H9 (cell line): ENCODE results near the gene SLC46A3. TPM values are rescaled to one million over a fixed set of nuclear protein-coding genes. Genes with fewer than 3 reads are reported as not detected.

Experiments used
- DNase-seq: peaks from one replicate; pipeline ENCODE4 v3.0.0-alpha.2; 2017
- H2AFZ ChIP-seq: one replicate; pipeline ENCODE4 v1.6.1; 2013; ENCODE audit warnings: mild to moderate bottlenecking, low read length, control low read depth, moderate library complexity
- H2AK5ac ChIP-seq: 2 replicates; pipeline ENCODE4 v1.6.1; 2013; ENCODE audit warnings: low read length, control low read depth, mixed read lengths; ENCODE audit not compliant: insufficient read length
- H2BK120ac ChIP-seq: one replicate; pipeline ENCODE4 v1.6.1; 2013; ENCODE audit warnings: low read depth, mild to moderate bottlenecking, low read length, control low read depth, inconsistent platforms; ENCODE audit not compliant: poor library complexity, severe bottlenecking
- H2BK12ac ChIP-seq: 2 replicates; pipeline ENCODE4 v1.6.1; 2013; ENCODE audit warnings: low read length, control low read depth, mixed read lengths, low read depth; ENCODE audit not compliant: insufficient read length
- H2BK15ac ChIP-seq: 2 replicates; pipeline ENCODE4 v1.6.1; 2013; ENCODE audit warnings: low read depth, low read length, control low read depth
- H2BK20ac ChIP-seq: one replicate; pipeline ENCODE4 v1.6.1; 2013; ENCODE audit warnings: low read depth, mild to moderate bottlenecking, low read length, control low read depth, inconsistent platforms; ENCODE audit not compliant: poor library complexity, severe bottlenecking
- H2BK5ac ChIP-seq: 2 replicates; pipeline ENCODE4 v1.6.1; 2013; ENCODE audit warnings: low read length, control low read depth, mixed read lengths; ENCODE audit not compliant: insufficient read length
- H3K14ac ChIP-seq: 2 replicates; pipeline ENCODE4 v1.6.1; 2013; ENCODE audit warnings: low read length, control low read depth; ENCODE audit not compliant: insufficient read depth
- H3K18ac ChIP-seq: 2 replicates; pipeline ENCODE4 v1.6.1; 2013; ENCODE audit warnings: low read depth, mild to moderate bottlenecking, mixed read lengths, low read length, control low read depth; ENCODE audit not compliant: insufficient read length
- H3K23ac ChIP-seq: 2 replicates; pipeline ENCODE4 v1.6.1; 2013; ENCODE audit warnings: low read length, control low read depth, mixed read lengths, low read depth; ENCODE audit not compliant: insufficient read length
- H3K23me2 ChIP-seq: 2 replicates; pipeline ENCODE4 v1.6.1; 2013; ENCODE audit warnings: low read depth, mild to moderate bottlenecking, mixed read lengths, low read length, control low read depth; ENCODE audit not compliant: insufficient read length, poor library complexity, severe bottlenecking
- H3K27ac ChIP-seq: 2 replicates; pipeline ENCODE4 v1.5.1; 2013; ENCODE audit warnings: low read length, control low read depth, mixed read lengths, low read depth; ENCODE audit not compliant: insufficient read length
- H3K27me3 ChIP-seq: 2 replicates; pipeline ENCODE4 v1.6.1; 2013; ENCODE audit warnings: low read length, control low read depth, inconsistent platforms; ENCODE audit not compliant: insufficient read depth
- H3K4ac ChIP-seq: 2 replicates; pipeline ENCODE4 v1.6.1; 2013; ENCODE audit warnings: low read depth, mild to moderate bottlenecking, control low read depth, inconsistent platforms, low read length, moderate library complexity
- H3K4me1 ChIP-seq: 2 replicates; pipeline ENCODE4 v1.6.1; 2013; ENCODE audit warnings: low read length, control low read depth, inconsistent platforms; ENCODE audit not compliant: insufficient read depth
- H3K4me2 ChIP-seq: 2 replicates; pipeline ENCODE4 v1.6.1; 2013; ENCODE audit warnings: low read length, control low read depth, mixed read lengths; ENCODE audit not compliant: insufficient read length, insufficient read depth
- H3K56ac ChIP-seq: 2 replicates; pipeline ENCODE4 v1.6.1; 2013; ENCODE audit warnings: low read depth, mild to moderate bottlenecking, mixed read lengths, low read length, control low read depth; ENCODE audit not compliant: insufficient read length
- H3K79me1 ChIP-seq: 2 replicates; pipeline ENCODE4 v1.6.1; 2013; ENCODE audit warnings: low read depth, mild to moderate bottlenecking, moderate library complexity, low read length, control low read depth, inconsistent platforms; ENCODE audit not compliant: insufficient read depth, poor library complexity, severe bottlenecking
- H3K79me2 ChIP-seq: 2 replicates; pipeline ENCODE4 v1.6.1; 2013; ENCODE audit warnings: low read length, control low read depth, inconsistent platforms; ENCODE audit not compliant: insufficient read depth
- H3K9ac ChIP-seq: 2 replicates; pipeline ENCODE4 v1.6.1; 2013; ENCODE audit warnings: low read length, control low read depth, mixed read lengths; ENCODE audit not compliant: insufficient read length; ENCODE audit errors: extremely low read depth
- H3K9me3 ChIP-seq: one replicate; pipeline ENCODE4 v1.6.1; 2013; ENCODE audit warnings: low read depth, low read length, inconsistent platforms; ENCODE audit not compliant: control insufficient read depth
- H3T11ph ChIP-seq: one replicate; pipeline ENCODE4 v1.6.1; 2013; ENCODE audit warnings: mild to moderate bottlenecking, low read length, control low read depth, inconsistent platforms
- H4K20me1 ChIP-seq: one replicate; pipeline ENCODE4 v1.6.1; 2013; ENCODE audit not compliant: control insufficient read depth, insufficient read length, insufficient read depth
- H4K5ac ChIP-seq: 2 replicates; pipeline ENCODE4 v1.6.1; 2013; ENCODE audit warnings: low read depth, mild to moderate bottlenecking, mixed read lengths, low read length, control low read depth; ENCODE audit not compliant: insufficient read length
- H4K8ac ChIP-seq: replicated peaks from 2 replicates; pipeline ENCODE4 v1.6.1; 2013; ENCODE audit warnings: low read length, control low read depth, mixed read lengths, low read depth; ENCODE audit not compliant: insufficient read length
- H4K91ac ChIP-seq: 2 replicates; pipeline ENCODE4 v1.6.1; 2013; ENCODE audit warnings: low read depth, mild to moderate bottlenecking, moderate library complexity, mixed read lengths, low read length, control low read depth; ENCODE audit not compliant: insufficient read length
- H3K27ac Mint-ChIP-seq, 3 experiments: 2 replicates in 2 of 3; 3 replicates in 1 of 3; pipeline ENCODE4 v1.8.0; 2020 to 2021; ENCODE audit warnings: mixed read lengths in 3 of 3, mild to moderate bottlenecking in 1 of 3, moderate library complexity in 1 of 3
- H3K27me3 Mint-ChIP-seq: 2 replicates; pipeline ENCODE4 v1.8.0; 2021; ENCODE audit warnings: low read depth, mild to moderate bottlenecking, moderate library complexity, mixed read lengths
- H3K36me3 Mint-ChIP-seq, 3 experiments: 2 replicates in 2 of 3; 3 replicates in 1 of 3; pipeline ENCODE4 v1.8.0; 2020 to 2021; ENCODE audit warnings: low read depth in 3 of 3, mixed read lengths in 3 of 3; ENCODE audit not compliant: insufficient read depth in 1 of 3
- H3K4me1 Mint-ChIP-seq, 2 experiments: 2 replicates each; pipeline ENCODE4 v1.8.0; 2020; ENCODE audit warnings: mixed read lengths in 2 of 2
- H3K4me3 Mint-ChIP-seq, 2 experiments: 2 replicates in 1 of 2; 3 replicates in 1 of 2; pipeline ENCODE4 v1.8.0; 2020 to 2021; ENCODE audit warnings: mild to moderate bottlenecking in 2 of 2, mixed read lengths in 2 of 2, moderate library complexity in 1 of 2
- H3K9me3 Mint-ChIP-seq, 2 experiments: 2 replicates in 1 of 2; 3 replicates in 1 of 2; pipeline ENCODE4 v1.8.0; 2020; ENCODE audit warnings: mild to moderate bottlenecking in 2 of 2, mixed read lengths in 2 of 2, moderate library complexity in 1 of 2
- CTCF ChIP-seq: fragments of 200-600 bp; sonication (generic); conservative IDR thresholded peaks from 3 replicates; pipeline ENCODE4 v1.8.0; 2021; ENCODE audit warnings: antibody characterized with exemption, mild to moderate bottlenecking
- WGBS: extraction: QIAGEN DNeasy Blood & Tissue Kit; methylation state at CpG from one replicate; pipeline ENCODE4 v1.1.7; 2013; ENCODE audit warnings: missing lambda C conversion rate, low lambda C conversion rate, mixed read lengths; ENCODE audit not compliant: insufficient read length; ENCODE audit errors: extremely low coverage; 5-methylcytosine and 5-hydroxymethylcytosine counted together
- total RNA-seq: library from RNA; stranded (reverse); gene quantifications from 2 replicates; pipeline ENCODE4 v1.2.1, GENCODE V29; 2021

The SLC46A3 gene
- total RNA-seq, 1 experiment from 2014 or later = 0.26 TPM

GRCh38 chr13:28678809-28679208, 40.0 kb downstream of the SLC46A3 start:
- no peak overlapping the region for H3K4ac ChIP-seq
- peaks cover under 1 to 1% of the 10 kb centered on the region in 2 experiments; a peak in 2 of 4 replicates for H3K4me1 Mint-ChIP-seq
- H2BK20ac ChIP-seq = no peak overlapping the region
- H2BK12ac ChIP-seq = no peak overlapping the region
- H4K5ac ChIP-seq = no peak overlapping the region
- H3T11ph ChIP-seq = no peak overlapping the region
- no peak overlapping the region for H2AFZ ChIP-seq
- no peak overlapping the region for H3K56ac ChIP-seq
- H2BK15ac ChIP-seq = no peak overlapping the region
- H3K79me2 ChIP-seq = no peaks in the 10 kb centered on the region
- no peak overlapping the region for H3K4me3 Mint-ChIP-seq
- H4K91ac ChIP-seq = no peak overlapping the region
- no peak for DNase-seq
- H3K9me3 Mint-ChIP-seq = no peaks in the 10 kb centered on the region; a peak in 1 of 5 replicates
- no peak overlapping the region for H3K23ac ChIP-seq
- no peak overlapping the region for H4K8ac ChIP-seq
- no peaks in the 10 kb centered on the region for H3K9me3 ChIP-seq
- H3K27ac ChIP-seq = no peak overlapping the region
- H3K23me2 ChIP-seq = no peaks in the 10 kb centered on the region
- no peaks in the 10 kb centered on the region for H3K4me1 ChIP-seq
- no peak overlapping the region for H3K27ac Mint-ChIP-seq
- H2BK120ac ChIP-seq = no peak overlapping the region
- no peak overlapping the region for H2BK5ac ChIP-seq
- peaks cover 17 to 48% (median 25%) of the 10 kb centered on the region in 3 experiments; a peak in 6 of 7 replicates for H3K36me3 Mint-ChIP-seq
- no peak; the same call in 2 of the 3 replicates for TF ChIP-seq CTCF
- WGBS = no CpG with 5 or more reads among the region's 1 CpG
- no peaks in the 10 kb centered on the region for H3K27me3 ChIP-seq
- no peaks in the 10 kb centered on the region for H3K27me3 Mint-ChIP-seq
- H4K20me1 ChIP-seq = no peaks in the 10 kb centered on the region
- H2AK5ac ChIP-seq = no peak overlapping the region
- no peaks in the 10 kb centered on the region for H3K79me1 ChIP-seq
- no peak overlapping the region for H3K14ac ChIP-seq
- no peak overlapping the region for H3K4me2 ChIP-seq
- H3K18ac ChIP-seq = no peak overlapping the region
- no peak overlapping the region for H3K9ac ChIP-seq
